Endothelial cell of umbilical vein (primary cell): Measurements from ENCODE around the gene CAPN12. TPM values are rescaled to one million over a fixed set of nuclear protein-coding genes. Genes with fewer than 3 reads are reported as not detected.

Experiments used
- BruUV-seq: library from RNA; stranded (reverse); fragments of 400-500 nt; replicated peaks from 2 replicates; lab custom pipeline; 2021; lab: Mats Ljungman, UMichigan
- CTCF ChIA-PET: fragments of 300-600, 350-600 bp; sonication (Branson Sonifier 250); formaldehyde crosslinking; loops from one replicate; lab custom pipeline; 2021; ENCODE audit warnings: antibody characterized with exemption, inconsistent platforms; lab: Charles Lee
- POLR2A ChIA-PET: fragments of 300-600, 350-600 bp; sonication (Branson Sonifier 250); formaldehyde crosslinking; loops from one replicate; lab custom pipeline; 2021; ENCODE audit warnings: antibody characterized with exemption, inconsistent platforms; lab: Charles Lee
- DNase-seq: peaks from one replicate; pipeline ENCODE4 v3.0.0-alpha.2; 2011; ENCODE audit warnings: low read depth, low spot score
- FAIRE-seq: peaks from 2 replicates; lab custom pipeline; 2011; peaks lifted over from hg19 to GRCh38; lab: Jason Lieb, UNC
- H2AFZ ChIP-seq: 2 replicates; pipeline ENCODE4 v1.6.0; 2012; ENCODE audit warnings: low read depth, low read length, control low read depth, inconsistent platforms
- H3K27ac ChIP-seq: 2 replicates; pipeline ENCODE4 v1.5.1; 2011; ENCODE audit warnings: low read depth, mild to moderate bottlenecking, control low read depth, low read length, moderate library complexity; ENCODE audit not compliant: insufficient read depth
- H3K27me3 ChIP-seq, 2 experiments: 2 replicates each; pipeline versions ENCODE4 v1.6.0 to v1.6.1; 2011; ENCODE audit warnings: low read length in 2 of 2, mixed read lengths in 1 of 2; ENCODE audit not compliant: control insufficient read depth in 2 of 2, insufficient read depth in 2 of 2
- H3K36me3 ChIP-seq, 2 experiments: 2 replicates in 1 of 2; 3 replicates in 1 of 2; pipeline ENCODE4 v1.5.1; 2011; ENCODE audit warnings: low read length in 2 of 2, mild to moderate bottlenecking in 1 of 2, moderate library complexity in 1 of 2; ENCODE audit not compliant: control insufficient read depth in 2 of 2, insufficient read depth in 2 of 2; ENCODE audit errors: extremely low read depth in 1 of 2
- H3K4me1 ChIP-seq: 3 replicates; pipeline ENCODE4 v1.5.1; 2011; ENCODE audit warnings: mild to moderate bottlenecking, low read length; ENCODE audit not compliant: control insufficient read depth, insufficient read depth; ENCODE audit errors: extremely low read depth
- H3K4me2 ChIP-seq: 2 replicates; pipeline ENCODE4 v1.6.1; 2011; ENCODE audit warnings: low read length, control low read depth, mixed read lengths; ENCODE audit not compliant: insufficient read depth
- H3K4me3 ChIP-seq, 3 experiments: fragments of 200-600 bp in 1 of 3; sonication (generic), shearing (Covaris generic) in 1 of 3; replicated peaks in 1 of 3; 2 replicates each; pipeline ENCODE4 v1.5.1; 2011 to 2016; ENCODE audit warnings: control low read depth in 3 of 3, low read length in 3 of 3, mild to moderate bottlenecking in 2 of 3, inconsistent platforms in 1 of 3, low read depth in 1 of 3, moderate library complexity in 1 of 3; ENCODE audit not compliant: insufficient read depth in 1 of 3
- H3K79me2 ChIP-seq: 2 replicates; pipeline ENCODE4 v1.6.0; 2012; ENCODE audit warnings: low read length, inconsistent platforms; ENCODE audit not compliant: control insufficient read depth, insufficient read depth
- H3K9ac ChIP-seq: replicated peaks from 2 replicates; pipeline ENCODE3; 2011; ENCODE audit warnings: low read length, control low read depth; ENCODE audit not compliant: insufficient read depth; ENCODE audit errors: extremely low read depth
- H3K9me1 ChIP-seq: replicated peaks from 3 replicates; pipeline ENCODE4 v1.6.0; 2011; ENCODE audit warnings: mild to moderate bottlenecking, low read length; ENCODE audit not compliant: control insufficient read depth, insufficient read depth; ENCODE audit errors: extremely low read depth
- H3K9me3 ChIP-seq: replicated peaks from 2 replicates; pipeline ENCODE4 v1.5.1; 2012; ENCODE audit warnings: low read length, inconsistent platforms; ENCODE audit not compliant: control insufficient read depth, insufficient read depth
- H4K20me1 ChIP-seq: replicated peaks from 2 replicates; pipeline ENCODE3; 2011; ENCODE audit warnings: mild to moderate bottlenecking, low read length; ENCODE audit not compliant: control insufficient read depth, insufficient read depth; ENCODE audit errors: extremely low read depth
- CTCF ChIP-seq, 2 donors: IDR thresholded peaks; 1 replicate in 1 of 2; 2 replicates in 1 of 2; pipeline ENCODE4 v1.5.1; 2011; ENCODE audit warnings: low read length in 2 of 2, mild to moderate bottlenecking in 2 of 2, moderate library complexity in 2 of 2, control low read depth in 1 of 2, inconsistent platforms in 1 of 2, low read depth in 1 of 2; ENCODE audit not compliant: insufficient read depth in 1 of 2; ENCODE audit errors: extremely low read depth in 1 of 2
- EZH2 ChIP-seq: IDR thresholded peaks from 2 replicates; pipeline ENCODE4 v1.6.1; 2012; ENCODE audit warnings: borderline replicate concordance, low read depth, mild to moderate bottlenecking, moderate library complexity, low read length, inconsistent platforms; ENCODE audit not compliant: severe bottlenecking
- FOS ChIP-seq: IDR thresholded peaks from 2 replicates; pipeline ENCODE4 v1.6.1; 2011; ENCODE audit warnings: mild to moderate bottlenecking, low read length, moderate library complexity, borderline replicate concordance; ENCODE audit not compliant: insufficient read depth
- GATA2 ChIP-seq: IDR thresholded peaks from 2 replicates; pipeline ENCODE4 v1.7.0; 2011; ENCODE audit warnings: low read depth, mild to moderate bottlenecking, moderate library complexity, mixed read lengths, low read length; ENCODE audit not compliant: insufficient read length, insufficient read depth
- JUN ChIP-seq: IDR thresholded peaks from 2 replicates; pipeline ENCODE4 v1.6.1; 2011; ENCODE audit warnings: borderline replicate concordance, low read depth; ENCODE audit not compliant: insufficient read length, insufficient read depth
- MAX ChIP-seq: IDR thresholded peaks from 2 replicates; pipeline ENCODE4 v1.6.1; 2011; ENCODE audit not compliant: insufficient read depth, insufficient read length
- MYC ChIP-seq: IDR thresholded peaks from one replicate; pipeline ENCODE4 v1.6.1; 2011; ENCODE audit warnings: mild to moderate bottlenecking, low read depth, low read length
- POLR2A ChIP-seq: IDR thresholded peaks from 2 replicates; pipeline ENCODE4 v1.6.1; 2012; ENCODE audit warnings: low read depth, mild to moderate bottlenecking, control low read depth, low read length
- POLR2AphosphoS5 ChIP-seq: IDR thresholded peaks from 2 replicates; pipeline ENCODE4 v1.6.1; 2012; ENCODE audit warnings: low read depth, mild to moderate bottlenecking, control low read depth, low read length, moderate library complexity; ENCODE audit not compliant: insufficient read depth
- dilution Hi-C: fragments of 300-500 bp; cut with MboI; formaldehyde crosslinking; loops from one replicate; pipeline ENCODE4 v1.15.0; 2019; ENCODE audit warnings: low sequenced_read_pairs; ENCODE audit not compliant: extremely low pct_ligation_motif_present
- intact Hi-C: fragments of 100-400 bp; cut with micrococcal nuclease; formaldehyde crosslinking; loops from one replicate; pipeline ENCODE4 v1.10.0; 2022
- polyA plus RNA-seq, 4 experiments: library from polyadenylated mRNA; depleted of rRNA in 3 of 4; stranded (reverse) in 3 of 4; unstranded in 1 of 4; fragments of >200 nt; gene quantifications; 2 replicates each; pipeline versions ENCODE4 v1.2.1 to v1.2.3, GENCODE V29; 2011 to 2012; ENCODE audit warnings: missing spikeins in 1 of 4
- total RNA-seq: library from RNA; stranded (reverse); gene quantifications from 2 replicates; pipeline ENCODE4 v1.2.3, GENCODE V29; 2021

Gene CAPN12
- total and polyA plus RNA-seq, 2 donors (not counting 3 experiments of a cell fraction or from before 2014, with no cell fraction given): 0.35 TPM; not detected in 1

- BruUV-seq: no TSS peak
- H3K4me1 ChIP-seq: peaks cover 30% of the 10 kb centered on the region
- no peaks in the 10 kb centered on the region for H4K20me1 ChIP-seq
- H3K9me1 ChIP-seq: no peaks in the 10 kb centered on the region
- no peaks in the 10 kb centered on the region for H3K27me3 ChIP-seq
- peaks cover 28% of the 10 kb centered on the region for H3K79me2 ChIP-seq
- H3K9ac ChIP-seq: no peak overlapping the region
- dilution Hi-C loops: no loop called here
- ChIA-PET POLR2A (interaction anchor here (2.1 kb wide), 1 partner anchor 59 kb away, joined by 10 read pairs; the partner anchor contains the start of gene ACTN4), CTCF (interaction anchor here (0.8 to 2.0 kb wide), 9 partner anchors 14 to 73 kb away, joined by 3 to 9 read pairs (median 4); partner anchors contain the start of gene ACTN4)
- no peak overlapping the region for H2AFZ ChIP-seq
- no peaks in the 10 kb centered on the region for H3K9me3 ChIP-seq
- H3K4me3 ChIP-seq: no peak overlapping the region
- TF ChIP-seq JUN (no peak), POLR2AphosphoS5 (peak; percentile 70), MAX (no peak), FOS (no peak), EZH2 (no peak), CTCF (IDR thresholded peaks at IDR 0.05; ENCODE audit: extremely low read depth in 1 of 2, insufficient read depth in 1 of 2, low read depth in 1 of 2, low read length in 2 of 2) (no peak), GATA2 (no peak), MYC (no peak), POLR2A (peak; percentile 70)
- H3K27ac ChIP-seq: peak overlapping the region; percentile 47
- intact Hi-C loops: loop anchor here (1.0 to 10.0 kb wide), 7 partner anchors 15 to 303 kb away; partner anchors contain the start of gene FAM98C
- H3K36me3 ChIP-seq: peaks cover 28 to 77% of the 10 kb centered on the region in 2 experiments
- FAIRE-seq: peak; percentile 98
- peak overlapping the region; percentile 3 for H3K4me2 ChIP-seq
- peak; percentile 91 for DNase-seq
Observed at GRCh38 chr19:38707512-38708114, 36.7 kb downstream of the CAPN12 start.
